HEK293T (cell line): Measurements from ENCODE around the gene GPR37.

Experiments used
- ARNT ChIP-seq: fragments of 450-650 bp; IDR thresholded peaks from 2 replicates; pipeline ENCODE4 v1.6.1; 2017; ENCODE audit warnings: mild to moderate bottlenecking
- BHLHE40 ChIP-seq: fragments of 450-650 bp; IDR thresholded peaks from 2 replicates; pipeline ENCODE4 v1.6.1; 2016; ENCODE audit warnings: mild to moderate bottlenecking, moderate library complexity, borderline replicate concordance
- CTBP1 ChIP-seq: fragments of 450-650 bp; IDR thresholded peaks from 2 replicates; pipeline ENCODE4 v1.6.1; 2016; ENCODE audit warnings: borderline replicate concordance
- ELF4 ChIP-seq: fragments of 450-650 bp; IDR thresholded peaks from 2 replicates; pipeline ENCODE4 v1.6.1; 2017; ENCODE audit warnings: antibody characterized with exemption
- FOXA1 ChIP-seq: fragments of 450-650 bp; IDR thresholded peaks from 2 replicates; pipeline ENCODE4 v1.6.1; 2016; ENCODE audit warnings: mild to moderate bottlenecking
- FOXK2 ChIP-seq: fragments of 450-650 bp; IDR thresholded peaks from 2 replicates; pipeline ENCODE4 v1.6.1; 2016; ENCODE audit warnings: mild to moderate bottlenecking
- FOXM1 ChIP-seq: fragments of 450-650 bp; IDR thresholded peaks from 2 replicates; pipeline ENCODE4 v1.6.1; 2017; ENCODE audit warnings: mild to moderate bottlenecking, borderline replicate concordance
- L3MBTL2 ChIP-seq: fragments of 450-650 bp; conservative IDR thresholded peaks from 2 replicates; pipeline ENCODE4 v1.6.1; 2016; ENCODE audit warnings: mild to moderate bottlenecking
- LEF1 ChIP-seq: fragments of 450-650 bp; IDR thresholded peaks from 2 replicates; pipeline ENCODE4 v1.6.1; 2017; ENCODE audit warnings: mild to moderate bottlenecking, borderline replicate concordance
- NFRKB ChIP-seq: fragments of 450-650 bp; IDR thresholded peaks from 2 replicates; pipeline ENCODE4 v1.6.1; 2016; ENCODE audit warnings: mild to moderate bottlenecking, moderate library complexity
- SP1 ChIP-seq: fragments of 450-650 bp; IDR thresholded peaks from 2 replicates; pipeline ENCODE4 v1.6.1; 2017
- SUZ12 ChIP-seq: fragments of 450-650 bp; IDR thresholded peaks from 2 replicates; pipeline ENCODE4 v1.6.1; 2016; ENCODE audit warnings: mild to moderate bottlenecking
- TARDBP ChIP-seq: fragments of 450-650 bp; IDR thresholded peaks from 2 replicates; pipeline ENCODE4 v1.6.1; 2016
- ZNF384 ChIP-seq: fragments of 450-650 bp; IDR thresholded peaks from 2 replicates; pipeline ENCODE4 v1.6.1; 2016

- no peak for TF ChIP-seq TARDBP
- no peak for TF ChIP-seq LEF1
- no peak for TF ChIP-seq FOXM1
- TF ChIP-seq ELF4, result no peak
- TF ChIP-seq FOXA1, result no peak
- no peak for TF ChIP-seq ARNT
- TF ChIP-seq SP1, result no peak
- no peak for TF ChIP-seq NFRKB
- no peak for TF ChIP-seq SUZ12
- no peak for TF ChIP-seq BHLHE40
- TF ChIP-seq ZNF384, result no peak
- TF ChIP-seq L3MBTL2, result no peak
- no peak for TF ChIP-seq FOXK2
- TF ChIP-seq CTBP1, result no peak
Measured at GRCh38 chr7:124700655-124701054, 64.9 kb downstream of the GPR37 start.
